ENCODE results near the gene SIM1. TPM values are rescaled to one million over a fixed set of nuclear protein-coding genes. Genes with fewer than 3 reads are reported as not detected.

SIM1 gene
- total RNA-seq, 4 donors from 2014 or later = 14.0 to 29.5 (median 20.4) TPM

DNA sequence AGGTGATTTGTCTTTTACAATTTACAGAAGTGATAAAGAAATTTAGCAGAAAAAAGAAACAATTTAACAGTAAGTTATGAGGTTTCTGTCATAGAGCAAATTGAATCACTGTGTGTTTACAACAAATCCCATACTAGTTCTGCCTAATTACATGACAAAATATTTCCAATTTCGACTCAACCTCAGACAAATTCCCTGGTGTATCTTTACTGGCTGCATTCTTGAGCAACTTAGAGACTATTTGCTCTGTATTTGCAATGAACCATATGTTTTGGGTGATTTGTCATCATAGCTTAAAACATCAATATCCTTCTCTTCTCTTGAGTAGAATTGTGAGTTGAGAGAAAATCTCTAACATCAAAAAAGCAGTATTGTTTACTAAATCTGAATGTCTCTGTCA, 128.7 kb downstream of the SIM1 start:
- TF ChIP-seq CTCF (IDR thresholded peaks at IDR 0.05; ENCODE audit: low read depth) = no peak
